PC-9 (cell line): ENCODE data around the gene ALG12.

ENCODE experiments used
- EZH2 ChIP-seq: fragments of 200-600 bp; sonication (generic); IDR thresholded peaks from 2 replicates; pipeline ENCODE4 v1.8.0; 2017; ENCODE audit warnings: antibody characterized with exemption, low read depth
- TF ChIP-seq, protein P1 (sequence below): fragments of 200-600 bp; sonication (generic); conservative IDR thresholded peaks from 2 replicates; pipeline ENCODE4 v1.6.1; 2017; ENCODE audit warnings: mixed run types, antibody characterized with exemption, mild to moderate bottlenecking, moderate library complexity

DNA sequence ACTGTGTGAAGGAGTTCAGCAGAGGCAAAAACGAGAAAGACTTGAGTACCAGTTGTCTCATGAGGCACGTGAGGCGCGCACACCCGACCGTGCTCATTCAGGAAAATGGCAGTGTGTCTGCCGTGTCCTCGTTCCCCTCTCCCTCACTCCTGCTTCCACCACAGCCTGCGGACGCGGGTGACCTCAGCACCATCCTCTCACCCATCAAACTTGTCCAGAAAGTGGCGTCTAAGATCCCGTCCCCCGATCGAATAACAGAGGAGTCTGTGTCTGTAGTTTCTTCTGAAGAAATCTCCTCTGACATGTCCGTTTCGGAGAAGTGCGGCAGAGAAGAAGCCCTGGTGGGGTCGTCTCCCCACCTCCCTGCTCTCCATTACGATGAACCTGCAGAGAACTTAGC lies 34.2 kb downstream of the ALG12 start:
- TF ChIP-seq, protein P1, sequence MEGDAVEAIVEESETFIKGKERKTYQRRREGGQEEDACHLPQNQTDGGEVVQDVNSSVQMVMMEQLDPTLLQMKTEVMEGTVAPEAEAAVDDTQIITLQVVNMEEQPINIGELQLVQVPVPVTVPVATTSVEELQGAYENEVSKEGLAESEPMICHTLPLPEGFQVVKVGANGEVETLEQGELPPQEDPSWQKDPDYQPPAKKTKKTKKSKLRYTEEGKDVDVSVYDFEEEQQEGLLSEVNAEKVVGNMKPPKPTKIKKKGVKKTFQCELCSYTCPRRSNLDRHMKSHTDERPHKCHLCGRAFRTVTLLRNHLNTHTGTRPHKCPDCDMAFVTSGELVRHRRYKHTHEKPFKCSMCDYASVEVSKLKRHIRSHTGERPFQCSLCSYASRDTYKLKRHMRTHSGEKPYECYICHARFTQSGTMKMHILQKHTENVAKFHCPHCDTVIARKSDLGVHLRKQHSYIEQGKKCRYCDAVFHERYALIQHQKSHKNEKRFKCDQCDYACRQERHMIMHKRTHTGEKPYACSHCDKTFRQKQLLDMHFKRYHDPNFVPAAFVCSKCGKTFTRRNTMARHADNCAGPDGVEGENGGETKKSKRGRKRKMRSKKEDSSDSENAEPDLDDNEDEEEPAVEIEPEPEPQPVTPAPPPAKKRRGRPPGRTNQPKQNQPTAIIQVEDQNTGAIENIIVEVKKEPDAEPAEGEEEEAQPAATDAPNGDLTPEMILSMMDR, result no peak
- no peak for TF ChIP-seq EZH2
